GM12878 (cell line): ENCODE measurements around the gene PIP5K1A. TPM values are rescaled to one million over a fixed set of nuclear protein-coding genes. Genes with fewer than 3 reads are reported as not detected.
A peak's percentile ranks its signal among the peaks of the same experiment; 100 is the strongest.

Source experiments
- ATAC-seq: fragments of 200-7000 bp; cut with Tn5 transposase; 3 replicates; pipeline ENCODE4 v1.9.1; 2020; ENCODE audit warnings: mild to moderate bottlenecking, moderate library complexity
- BruUV-seq: library from RNA; stranded (reverse); fragments of 400-500 nt; replicated peaks from 2 replicates; lab custom pipeline; 2021; lab: Mats Ljungman, UMichigan
- CTCF ChIA-PET: fragments of 300-600 bp; sonication (Branson Sonifier 250); formaldehyde crosslinking; extraction: SDS; loops from one replicate; lab custom pipeline; 2021; ENCODE audit warnings: inconsistent platforms; lab: Yijun Ruan, JAX
- POLR2A ChIA-PET: fragments of 350-600 bp; formaldehyde crosslinking; extraction: SDS; loops from one replicate; lab custom pipeline; 2021; ENCODE audit warnings: inconsistent platforms; lab: Charles Lee
- RAD21 ChIA-PET: fragments of 300-600 bp; sonication (Branson Sonifier 250); formaldehyde crosslinking; loops from one replicate; lab custom pipeline; 2023; ENCODE audit warnings: antibody characterized with exemption; ENCODE audit not compliant: unreplicated experiment; lab: Charles Lee
- SMC1A ChIA-PET: fragments of 300-600 bp; sonication (Branson Sonifier 250); formaldehyde crosslinking; loops from one replicate; lab custom pipeline; 2023; ENCODE audit not compliant: unreplicated experiment, uncharacterized antibody; lab: Charles Lee
- DNase-seq: peaks from one replicate; pipeline ENCODE4 v3.0.0-alpha.2; 2011; ENCODE audit warnings: low read depth, low spot score
- FAIRE-seq: peaks from 3 replicates; lab custom pipeline; 2011; peaks lifted over from hg19 to GRCh38; lab: Jason Lieb, UNC
- H2AFZ ChIP-seq: 2 replicates; pipeline ENCODE4 v1.6.0; 2011; ENCODE audit warnings: low read depth, low read length, control low read depth; ENCODE audit not compliant: control insufficient read depth
- H3K27ac ChIP-seq: 2 replicates; pipeline ENCODE4 v1.5.1; 2011; ENCODE audit warnings: control low read depth; ENCODE audit not compliant: control insufficient read depth, insufficient read depth
- H3K27me3 ChIP-seq, 2 experiments: replicated peaks in 1 of 2; 2 replicates each; pipeline versions ENCODE4 v1.6.0 to v1.6.1; 2011; ENCODE audit warnings: low read length in 1 of 2; ENCODE audit not compliant: control insufficient read depth in 2 of 2, insufficient read depth in 2 of 2
- H3K36me3 ChIP-seq, 2 experiments: 2 replicates each; pipeline ENCODE4 v1.5.1; 2011; ENCODE audit warnings: low read length in 1 of 2; ENCODE audit not compliant: control insufficient read depth in 2 of 2, insufficient read depth in 2 of 2
- H3K4me1 ChIP-seq: 2 replicates; pipeline ENCODE4 v1.6.1; 2011; ENCODE audit warnings: mild to moderate bottlenecking, low read length, moderate library complexity, mixed read lengths; ENCODE audit not compliant: control insufficient read depth, insufficient read depth
- H3K4me2 ChIP-seq: 2 replicates; pipeline ENCODE4 v1.6.0; 2011; ENCODE audit warnings: control low read depth; ENCODE audit not compliant: control insufficient read depth, insufficient read depth
- H3K4me3 ChIP-seq: fragments of 200-600 bp; sonication (generic); 2 replicates; pipeline ENCODE4 v1.5.1; 2016
- H3K79me2 ChIP-seq: 2 replicates; pipeline ENCODE4 v1.6.0; 2011; ENCODE audit warnings: low read length; ENCODE audit not compliant: control insufficient read depth, insufficient read depth
- H3K9ac ChIP-seq: 2 replicates; pipeline ENCODE4 v1.8.0; 2011; ENCODE audit warnings: low read length, control low read depth, mixed read lengths; ENCODE audit not compliant: control insufficient read depth, insufficient read depth
- H3K9me3 ChIP-seq: replicated peaks from 3 replicates; pipeline ENCODE4 v1.5.1; 2011; ENCODE audit warnings: mild to moderate bottlenecking, low read length; ENCODE audit not compliant: control insufficient read depth, insufficient read depth
- H4K20me1 ChIP-seq: 2 replicates; pipeline ENCODE4 v1.6.0; 2011; ENCODE audit not compliant: control insufficient read depth, insufficient read depth
- HDGF ChIP-seq: fragments of 450-650 bp; IDR thresholded peaks from 2 replicates; pipeline ENCODE4 v1.6.1; 2016; ENCODE audit warnings: antibody characterized with exemption
- MTA2 ChIP-seq: fragments of 450-650 bp; IDR thresholded peaks from 2 replicates; pipeline ENCODE4 v1.6.1; 2016; ENCODE audit warnings: low read depth, mild to moderate bottlenecking, moderate library complexity
- NR2C1 ChIP-seq: fragments of 450-650 bp; IDR thresholded peaks from 2 replicates; pipeline ENCODE4 v1.6.1; 2017; ENCODE audit warnings: antibody characterized with exemption, mild to moderate bottlenecking, moderate library complexity
- NR2C2 ChIP-seq: IDR thresholded peaks from 2 replicates; pipeline ENCODE4 v1.6.1; 2011; ENCODE audit warnings: borderline replicate concordance, low read depth; ENCODE audit not compliant: control insufficient read depth, insufficient read length
- NR2F1 ChIP-seq: fragments of 450-650 bp; conservative IDR thresholded peaks from 2 replicates; pipeline ENCODE4 v1.6.1; 2017; ENCODE audit warnings: mild to moderate bottlenecking
- NRF1 ChIP-seq: conservative IDR thresholded peaks from 2 replicates; pipeline ENCODE4 v1.6.1; 2011; ENCODE audit warnings: mild to moderate bottlenecking, low read depth, low read length, improper control_type of control experiment
- SIN3A ChIP-seq: IDR thresholded peaks from 2 replicates; pipeline ENCODE4 v1.6.1; 2012; ENCODE audit warnings: low read depth, low read length, improper control_type of control experiment
- SREBF1 ChIP-seq: IDR thresholded peaks from 2 replicates; pipeline ENCODE4 v1.6.1; 2012; ENCODE audit warnings: mild to moderate bottlenecking, low read length
- ZNF622 ChIP-seq: fragments of 450-650 bp; IDR thresholded peaks from 2 replicates; pipeline ENCODE4 v1.6.1; 2017; ENCODE audit warnings: mild to moderate bottlenecking, inconsistent platforms
- WGBS: methylation state at CpG from one replicate; pipeline ENCODE4 v1.1.6; 2016; ENCODE audit warnings: low lambda C conversion rate; ENCODE audit not compliant: insufficient replicate concordance, insufficient coverage; ENCODE audit errors: missing lambda C conversion rate; 5-methylcytosine and 5-hydroxymethylcytosine counted together
- in situ Hi-C: fragments of 300-500 bp; cut with MboI; formaldehyde crosslinking; loops from 9 replicates; pipeline ENCODE4 v1.14.3; 2018; ENCODE audit warnings: mixed read lengths
- intact Hi-C: fragments of 100-400 bp; cut with micrococcal nuclease; formaldehyde crosslinking; loops from one replicate; pipeline ENCODE4 v1.14.2; 2022; ENCODE audit not compliant: unreplicated experiment
- polyA plus RNA-seq, 11 experiments: library from polyadenylated mRNA; depleted of rRNA in 4 of 11; unstranded in 6 of 11; stranded (reverse) in 5 of 11; fragments of >200 nt; fragmentation: Nextera tagmentation in 4 of 11; fragmentation: Illumina TruSeq in 1 of 11; extraction: Ambion mirVana in 4 of 11; extraction: Trizol in 1 of 11; gene quantifications; 1 replicate in 1 of 11; 2 replicates in 10 of 11; pipeline versions ENCODE4 v1.2.1 to v1.2.3, GENCODE V29; 2011 to 2016; ENCODE audit warnings: inconsistent platforms in 2 of 11, missing spikeins in 2 of 11, low read depth in 1 of 11
- total RNA-seq, 4 experiments: library from RNA; depleted of rRNA in 3 of 4; stranded (reverse); fragments of >200 nt in 3 of 4; fragmentation: Illumina TruSeq in 1 of 4; extraction: Trizol in 1 of 4; gene quantifications; 2 replicates each; pipeline versions ENCODE4 v1.2.1 to v1.2.3, GENCODE V29; 2013 to 2021
- TF ChIP-seq, protein P1 (sequence below): IDR thresholded peaks from 2 replicates; pipeline ENCODE4 v1.6.1; 2011; ENCODE audit warnings: low read depth, low read length, improper control_type of control experiment, borderline replicate concordance
- TF ChIP-seq, protein P2 (sequence below): IDR thresholded peaks from 2 replicates; pipeline ENCODE4 v1.6.1; 2012; ENCODE audit warnings: low read depth, low read length, improper control_type of control experiment
- TF ChIP-seq, protein P3 (sequence below): fragments of 450-650 bp; conservative IDR thresholded peaks from 2 replicates; pipeline ENCODE4 v1.6.1; 2017; ENCODE audit warnings: mild to moderate bottlenecking, moderate library complexity
- TF ChIP-seq, protein P4 (sequence below): fragments of 450-650 bp; IDR thresholded peaks from 2 replicates; pipeline ENCODE4 v1.6.1; 2017; ENCODE audit warnings: mild to moderate bottlenecking, moderate library complexity
- TF ChIP-seq, protein P5 (sequence below): fragments of 450-650 bp; IDR thresholded peaks from 2 replicates; pipeline ENCODE4 v1.6.1; 2016; ENCODE audit warnings: mild to moderate bottlenecking

Gene PIP5K1A
- total and polyA plus RNA-seq, 10 of the 15 experiments (the other 5 are each of a cell fraction or from before 2014, with no cell fraction given), result 4.5 to 114 (median 51.5) TPM

DNA sequence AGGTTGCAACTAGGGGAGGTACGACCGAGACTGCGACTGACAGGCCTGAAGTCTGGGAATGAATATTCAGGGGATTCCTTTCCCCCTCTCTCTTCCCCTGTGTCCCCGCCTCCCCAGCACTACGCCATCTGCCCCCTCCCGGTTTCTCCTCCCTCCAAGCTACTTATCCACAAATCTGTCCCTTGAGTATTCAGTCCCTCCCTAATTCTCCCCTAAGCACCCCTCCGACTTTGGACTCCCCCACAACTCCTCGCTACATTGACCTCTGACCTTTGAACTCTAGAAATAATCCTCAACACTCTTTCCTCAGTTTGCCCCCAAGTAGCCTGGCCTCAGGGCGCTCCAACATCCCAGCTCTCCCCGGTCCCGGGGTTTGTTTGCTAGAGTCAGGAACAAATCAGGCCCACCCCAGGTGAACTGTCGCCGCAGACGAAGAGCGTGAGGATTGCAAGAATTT, 33.0 kb upstream of the PIP5K1A start:
- FAIRE-seq, result no peak
- peak overlapping the region; percentile 69 for H3K27ac ChIP-seq
- H4K20me1 ChIP-seq, result no peaks in the 10 kb centered on the region
- ChIA-PET RAD21 (interaction anchor here (1.0 kb wide), 1 partner anchor 9 kb away, joined by 3 read pairs; the partner anchor contains the start of gene TNFAIP8L2), SMC1A (interaction anchor here (0.6 to 1.2 kb wide), 2 partner anchors 9 to 542 kb away, joined by 5 to 6 read pairs; partner anchors contain the start of gene TNFAIP8L2), POLR2A (interaction anchor here (1.4 to 2.2 kb wide), 2 partner anchors 8 to 116 kb away, joined by 4 to 19 read pairs; partner anchors contain the start of genes TNFAIP8L2 and ZNF687), CTCF (interaction anchor here (0.6 to 2.3 kb wide), 4 partner anchors 8 to 647 kb away, joined by 3 to 12 read pairs (median 8); partner anchors contain the start of gene TNFAIP8L2)
- in situ Hi-C loops, result no loop called here
- TF ChIP-seq NRF1 (no peak), SIN3A (0 out of 2 replicates have a peak, but pooled peaks have one; percentile 18), NR2C2 (peak; percentile 71), MTA2 (peak; percentile 83), SREBF1 (peak; percentile 30; the same call in 1 of the 2 replicates), HDGF (no peak), NR2F1 (peak; percentile 97), ZNF622 (no peak), NR2C1 (peak; percentile 95)
- TF ChIP-seq, protein P1, sequence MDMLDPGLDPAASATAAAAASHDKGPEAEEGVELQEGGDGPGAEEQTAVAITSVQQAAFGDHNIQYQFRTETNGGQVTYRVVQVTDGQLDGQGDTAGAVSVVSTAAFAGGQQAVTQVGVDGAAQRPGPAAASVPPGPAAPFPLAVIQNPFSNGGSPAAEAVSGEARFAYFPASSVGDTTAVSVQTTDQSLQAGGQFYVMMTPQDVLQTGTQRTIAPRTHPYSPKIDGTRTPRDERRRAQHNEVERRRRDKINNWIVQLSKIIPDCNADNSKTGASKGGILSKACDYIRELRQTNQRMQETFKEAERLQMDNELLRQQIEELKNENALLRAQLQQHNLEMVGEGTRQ, result no peak
- TF ChIP-seq, protein P2, sequence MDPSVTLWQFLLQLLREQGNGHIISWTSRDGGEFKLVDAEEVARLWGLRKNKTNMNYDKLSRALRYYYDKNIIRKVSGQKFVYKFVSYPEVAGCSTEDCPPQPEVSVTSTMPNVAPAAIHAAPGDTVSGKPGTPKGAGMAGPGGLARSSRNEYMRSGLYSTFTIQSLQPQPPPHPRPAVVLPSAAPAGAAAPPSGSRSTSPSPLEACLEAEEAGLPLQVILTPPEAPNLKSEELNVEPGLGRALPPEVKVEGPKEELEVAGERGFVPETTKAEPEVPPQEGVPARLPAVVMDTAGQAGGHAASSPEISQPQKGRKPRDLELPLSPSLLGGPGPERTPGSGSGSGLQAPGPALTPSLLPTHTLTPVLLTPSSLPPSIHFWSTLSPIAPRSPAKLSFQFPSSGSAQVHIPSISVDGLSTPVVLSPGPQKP, result no peak
- TF ChIP-seq, protein P3, sequence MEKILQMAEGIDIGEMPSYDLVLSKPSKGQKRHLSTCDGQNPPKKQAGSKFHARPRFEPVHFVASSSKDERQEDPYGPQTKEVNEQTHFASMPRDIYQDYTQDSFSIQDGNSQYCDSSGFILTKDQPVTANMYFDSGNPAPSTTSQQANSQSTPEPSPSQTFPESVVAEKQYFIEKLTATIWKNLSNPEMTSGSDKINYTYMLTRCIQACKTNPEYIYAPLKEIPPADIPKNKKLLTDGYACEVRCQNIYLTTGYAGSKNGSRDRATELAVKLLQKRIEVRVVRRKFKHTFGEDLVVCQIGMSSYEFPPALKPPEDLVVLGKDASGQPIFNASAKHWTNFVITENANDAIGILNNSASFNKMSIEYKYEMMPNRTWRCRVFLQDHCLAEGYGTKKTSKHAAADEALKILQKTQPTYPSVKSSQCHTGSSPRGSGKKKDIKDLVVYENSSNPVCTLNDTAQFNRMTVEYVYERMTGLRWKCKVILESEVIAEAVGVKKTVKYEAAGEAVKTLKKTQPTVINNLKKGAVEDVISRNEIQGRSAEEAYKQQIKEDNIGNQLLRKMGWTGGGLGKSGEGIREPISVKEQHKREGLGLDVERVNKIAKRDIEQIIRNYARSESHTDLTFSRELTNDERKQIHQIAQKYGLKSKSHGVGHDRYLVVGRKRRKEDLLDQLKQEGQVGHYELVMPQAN, result no peak
- TF ChIP-seq, protein P4, sequence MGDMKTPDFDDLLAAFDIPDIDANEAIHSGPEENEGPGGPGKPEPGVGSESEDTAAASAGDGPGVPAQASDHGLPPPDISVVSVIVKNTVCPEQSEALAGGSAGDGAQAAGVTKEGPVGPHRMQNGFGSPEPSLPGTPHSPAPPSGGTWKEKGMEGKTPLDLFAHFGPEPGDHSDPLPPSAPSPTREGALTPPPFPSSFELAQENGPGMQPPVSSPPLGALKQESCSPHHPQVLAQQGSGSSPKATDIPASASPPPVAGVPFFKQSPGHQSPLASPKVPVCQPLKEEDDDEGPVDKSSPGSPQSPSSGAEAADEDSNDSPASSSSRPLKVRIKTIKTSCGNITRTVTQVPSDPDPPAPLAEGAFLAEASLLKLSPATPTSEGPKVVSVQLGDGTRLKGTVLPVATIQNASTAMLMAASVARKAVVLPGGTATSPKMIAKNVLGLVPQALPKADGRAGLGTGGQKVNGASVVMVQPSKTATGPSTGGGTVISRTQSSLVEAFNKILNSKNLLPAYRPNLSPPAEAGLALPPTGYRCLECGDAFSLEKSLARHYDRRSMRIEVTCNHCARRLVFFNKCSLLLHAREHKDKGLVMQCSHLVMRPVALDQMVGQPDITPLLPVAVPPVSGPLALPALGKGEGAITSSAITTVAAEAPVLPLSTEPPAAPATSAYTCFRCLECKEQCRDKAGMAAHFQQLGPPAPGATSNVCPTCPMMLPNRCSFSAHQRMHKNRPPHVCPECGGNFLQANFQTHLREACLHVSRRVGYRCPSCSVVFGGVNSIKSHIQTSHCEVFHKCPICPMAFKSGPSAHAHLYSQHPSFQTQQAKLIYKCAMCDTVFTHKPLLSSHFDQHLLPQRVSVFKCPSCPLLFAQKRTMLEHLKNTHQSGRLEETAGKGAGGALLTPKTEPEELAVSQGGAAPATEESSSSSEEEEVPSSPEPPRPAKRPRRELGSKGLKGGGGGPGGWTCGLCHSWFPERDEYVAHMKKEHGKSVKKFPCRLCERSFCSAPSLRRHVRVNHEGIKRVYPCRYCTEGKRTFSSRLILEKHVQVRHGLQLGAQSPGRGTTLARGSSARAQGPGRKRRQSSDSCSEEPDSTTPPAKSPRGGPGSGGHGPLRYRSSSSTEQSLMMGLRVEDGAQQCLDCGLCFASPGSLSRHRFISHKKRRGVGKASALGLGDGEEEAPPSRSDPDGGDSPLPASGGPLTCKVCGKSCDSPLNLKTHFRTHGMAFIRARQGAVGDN, result peak; percentile 21; the same call in 1 of the 2 replicates
- TF ChIP-seq, protein P5, sequence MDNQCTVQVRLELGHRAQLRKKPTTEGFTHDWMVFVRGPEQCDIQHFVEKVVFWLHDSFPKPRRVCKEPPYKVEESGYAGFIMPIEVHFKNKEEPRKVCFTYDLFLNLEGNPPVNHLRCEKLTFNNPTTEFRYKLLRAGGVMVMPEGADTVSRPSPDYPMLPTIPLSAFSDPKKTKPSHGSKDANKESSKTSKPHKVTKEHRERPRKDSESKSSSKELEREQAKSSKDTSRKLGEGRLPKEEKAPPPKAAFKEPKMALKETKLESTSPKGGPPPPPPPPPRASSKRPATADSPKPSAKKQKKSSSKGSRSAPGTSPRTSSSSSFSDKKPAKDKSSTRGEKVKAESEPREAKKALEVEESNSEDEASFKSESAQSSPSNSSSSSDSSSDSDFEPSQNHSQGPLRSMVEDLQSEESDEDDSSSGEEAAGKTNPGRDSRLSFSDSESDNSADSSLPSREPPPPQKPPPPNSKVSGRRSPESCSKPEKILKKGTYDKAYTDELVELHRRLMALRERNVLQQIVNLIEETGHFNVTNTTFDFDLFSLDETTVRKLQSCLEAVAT, result peak; percentile 99
- no peaks in the 10 kb centered on the region for H3K9me3 ChIP-seq
- peak overlapping the region; percentile 90 for H3K4me3 ChIP-seq
- peaks cover 1 to 3% of the 10 kb centered on the region in 2 experiments; a peak in 2 of 4 replicates for H3K36me3 ChIP-seq
- H3K4me1 ChIP-seq, result peaks cover 9% of the 10 kb centered on the region
- intact Hi-C loops, result no loop called here
- peak overlapping the region; percentile 91 for H3K4me2 ChIP-seq
- ATAC-seq, result peak; percentile 6; the same call in 1 of the 3 replicates
- BruUV-seq, result no TSS peak
- WGBS, result 34% methylated on average over 13 of the region's 15 CpGs
- DNase-seq, result no peak
- peaks cover 24% of the 10 kb centered on the region for H3K79me2 ChIP-seq
- no peaks in the 10 kb centered on the region for H3K27me3 ChIP-seq
- peak overlapping the region; percentile 98 for H3K9ac ChIP-seq
- H2AFZ ChIP-seq, result peak overlapping the region; percentile 97
